Measurements from ENCODE around the gene ARHGAP12. TPM values are rescaled to one million over a fixed set of nuclear protein-coding genes. Genes with fewer than 3 reads are reported as not detected.

Gene ARHGAP12
- total RNA-seq, 1 donor from 2014 or later, result 21.1 TPM

DNA sequence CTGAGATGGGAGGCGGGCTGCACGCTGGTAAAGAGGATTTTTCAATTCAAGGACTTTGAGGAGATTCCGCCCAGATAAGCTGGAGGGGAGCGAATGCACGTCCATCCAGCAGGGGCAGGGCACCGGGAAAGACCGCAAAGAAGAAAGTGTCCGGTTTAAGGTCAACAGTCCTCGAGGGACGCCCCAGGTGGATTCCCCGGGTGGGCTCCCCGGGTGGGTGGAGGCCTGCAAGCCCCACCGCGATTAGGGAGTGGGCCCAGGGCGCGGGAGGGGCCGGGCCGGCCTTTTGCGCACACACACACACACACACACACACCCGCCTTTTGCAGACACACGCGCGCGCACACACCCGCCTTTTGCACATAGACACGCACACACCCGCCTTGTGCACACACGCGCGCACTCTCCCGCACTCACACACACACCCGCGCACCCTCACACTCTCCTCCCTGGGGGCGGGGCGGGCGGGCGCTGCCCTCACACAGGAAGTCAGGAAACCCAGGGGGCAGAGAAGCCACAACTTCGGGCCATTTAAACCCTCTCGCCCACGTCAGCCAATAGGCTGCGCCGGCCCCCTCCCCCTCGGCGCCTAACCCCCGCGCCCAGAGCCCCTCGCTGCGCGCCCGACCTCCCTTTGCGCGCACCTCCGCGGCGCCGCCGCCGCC is 615 bp downstream of the ARHGAP12 start:
- DNase-seq, result peak; percentile 67
- intact Hi-C loops (cut with micrococcal nuclease), result loop anchor here (10.0 kb wide), 1 partner anchor 63 kb away; no protein-coding TSS in a partner anchor
- ATAC-seq, result peak; percentile 32

DNA sequence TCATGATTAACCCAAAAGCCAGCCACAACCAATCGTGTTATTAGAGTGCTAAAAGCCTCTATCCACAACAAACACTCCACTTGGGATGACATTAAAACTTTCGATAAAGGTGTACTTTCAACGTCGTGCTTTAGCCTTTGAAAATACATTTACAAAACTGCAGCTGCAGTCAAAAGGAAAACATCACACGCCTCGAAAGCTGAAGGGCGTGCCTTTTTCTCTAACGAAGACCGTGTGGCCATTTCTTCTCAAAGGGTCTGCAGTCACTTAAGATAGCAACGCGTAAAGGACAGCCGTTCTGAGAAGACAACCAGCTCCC is 1.1 kb downstream of the ARHGAP12 start:
- ATAC-seq (no peak), DNase-seq (no peak)
- intact Hi-C loops (cut with micrococcal nuclease), result loop anchor here (10.0 kb wide), 1 partner anchor 63 kb away; no protein-coding TSS in a partner anchor

DNA sequence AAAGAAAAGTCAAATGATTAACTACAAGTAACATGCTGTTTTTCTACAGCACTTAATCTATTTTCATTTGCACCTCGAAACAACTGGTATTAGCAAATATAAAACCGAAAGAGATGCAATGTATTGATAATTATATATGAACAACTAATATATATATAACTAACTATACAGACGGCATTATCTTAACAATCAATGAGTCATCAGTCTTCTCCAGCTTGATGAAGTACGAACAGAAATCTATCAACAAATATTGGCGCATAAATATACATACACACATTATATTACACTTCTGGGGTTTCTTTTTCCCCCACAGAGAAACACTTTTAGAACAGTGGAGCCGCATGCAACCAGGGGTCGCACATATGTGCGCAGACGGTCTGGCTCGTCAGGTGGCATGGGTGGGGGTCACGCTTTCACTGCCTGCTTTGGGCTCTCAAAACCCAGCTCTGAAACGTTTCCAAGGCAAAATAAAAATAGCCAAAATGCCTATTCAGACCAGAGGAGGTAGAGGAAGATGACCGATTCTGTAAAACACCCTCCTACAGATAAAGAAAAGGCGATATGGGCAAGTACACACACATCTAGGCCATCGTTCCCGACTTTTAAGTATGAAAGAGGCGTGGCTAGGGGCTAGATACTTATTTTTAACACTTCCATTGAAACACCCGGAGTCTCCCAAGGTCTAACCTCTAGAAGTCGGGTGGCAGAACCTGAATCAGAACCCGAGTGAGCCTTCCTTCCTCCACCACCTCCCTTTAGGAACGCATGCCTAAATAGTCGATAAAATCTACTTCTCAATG is 1.7 kb downstream of the ARHGAP12 start:
- no peak for ATAC-seq
- intact Hi-C loops (cut with micrococcal nuclease), result loop anchor here (10.0 kb wide), 1 partner anchor 62 kb away; no protein-coding TSS in a partner anchor

DNA sequence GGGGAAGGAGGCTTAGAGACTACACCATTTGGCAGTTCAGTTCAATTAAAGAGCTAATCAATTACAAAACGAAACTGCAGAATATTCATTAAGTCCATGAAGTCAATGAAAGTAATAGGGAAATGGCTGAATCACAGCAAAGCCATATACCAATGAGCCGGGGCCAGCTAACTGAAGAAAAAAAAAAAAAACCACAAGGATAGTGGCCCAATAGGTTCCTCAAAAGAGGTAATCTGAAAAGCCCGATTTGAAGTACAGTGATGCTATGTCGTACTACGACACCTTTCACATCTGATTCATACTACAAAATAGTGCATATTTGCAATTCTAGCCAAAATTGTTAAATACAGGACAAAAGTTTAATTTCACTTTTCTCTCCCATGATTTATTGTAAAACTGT is 2.5 kb downstream of the ARHGAP12 start:
- ATAC-seq (no peak), DNase-seq (no peak)
- intact Hi-C loops (cut with micrococcal nuclease), result loop anchor here (10.0 kb wide), 1 partner anchor 61 kb away; no protein-coding TSS in a partner anchor

More for the DNA sequence above, 1.7 kb downstream of the ARHGAP12 start:
- DNase-seq, result no peak

DNA sequence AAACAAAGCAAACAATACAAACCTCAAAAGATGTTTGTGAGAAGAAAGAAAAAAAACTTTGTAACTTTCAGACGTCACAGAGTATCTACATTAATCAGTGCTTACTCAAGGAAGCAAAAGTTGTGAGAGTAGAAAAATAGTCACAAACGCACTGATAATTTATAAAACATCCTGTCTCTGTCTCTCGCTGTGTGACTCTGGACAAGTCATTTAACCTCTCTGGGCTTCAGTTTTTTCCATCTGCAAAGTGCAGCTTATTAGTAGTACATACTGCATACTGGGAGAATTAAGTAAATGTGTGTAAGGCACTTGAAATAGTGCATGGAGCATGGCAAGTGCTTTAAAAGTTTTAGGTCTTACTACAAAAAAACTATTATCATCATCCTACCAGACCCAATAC is 3.8 kb downstream of the ARHGAP12 start:
- ATAC-seq (no peak), DNase-seq (no peak)
- intact Hi-C loops (cut with micrococcal nuclease), result loop anchor here (10.0 kb wide), 1 partner anchor 60 kb away; no protein-coding TSS in a partner anchor

DNA sequence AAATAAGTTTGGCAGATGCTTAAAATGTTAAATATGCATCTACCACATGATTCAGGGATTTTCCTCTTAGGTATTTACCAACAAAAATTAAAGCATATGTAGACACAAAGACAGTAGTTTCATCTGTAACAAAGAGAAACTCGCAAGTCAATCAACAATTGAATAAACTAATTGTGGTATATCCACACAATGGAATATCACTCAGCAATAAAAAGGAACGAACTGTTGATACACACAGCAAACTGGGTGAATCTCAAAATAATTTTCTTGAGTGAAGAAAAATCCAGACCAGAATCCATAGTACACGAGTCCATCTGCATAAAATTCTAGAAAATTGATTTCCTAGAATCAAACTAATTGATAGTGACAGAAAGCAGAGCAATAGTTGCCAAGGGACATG is 5.2 kb downstream of the ARHGAP12 start:
- ATAC-seq (no peak), DNase-seq (no peak)
- intact Hi-C loops (cut with micrococcal nuclease), result loop anchor here (10.0 kb wide), 1 partner anchor 59 kb away; no protein-coding TSS in a partner anchor

DNA sequence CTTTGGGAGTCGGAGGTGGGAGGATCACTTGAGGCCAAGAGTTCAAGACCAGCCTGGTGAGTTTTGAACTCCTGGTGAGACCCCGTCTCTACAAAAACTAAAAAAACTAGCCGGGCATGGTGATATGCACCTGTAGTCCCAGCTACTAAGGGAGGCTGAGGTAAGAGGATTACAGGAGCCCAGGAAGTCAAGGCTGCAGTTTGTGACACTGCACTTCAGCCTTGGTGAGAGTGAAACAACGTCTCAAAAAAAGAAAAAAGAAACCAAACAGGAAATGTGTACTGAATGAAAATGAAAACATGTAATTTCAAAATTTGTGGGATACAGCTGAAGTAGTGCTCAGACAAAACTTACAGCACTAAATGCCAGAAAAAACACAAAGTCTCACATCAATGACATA is 7.6 kb downstream of the ARHGAP12 start:
- intact Hi-C loops (cut with micrococcal nuclease), result loop anchor here (10.0 kb wide), 1 partner anchor 56 kb away; no protein-coding TSS in a partner anchor
- ATAC-seq (no peak), DNase-seq (no peak)

DNA sequence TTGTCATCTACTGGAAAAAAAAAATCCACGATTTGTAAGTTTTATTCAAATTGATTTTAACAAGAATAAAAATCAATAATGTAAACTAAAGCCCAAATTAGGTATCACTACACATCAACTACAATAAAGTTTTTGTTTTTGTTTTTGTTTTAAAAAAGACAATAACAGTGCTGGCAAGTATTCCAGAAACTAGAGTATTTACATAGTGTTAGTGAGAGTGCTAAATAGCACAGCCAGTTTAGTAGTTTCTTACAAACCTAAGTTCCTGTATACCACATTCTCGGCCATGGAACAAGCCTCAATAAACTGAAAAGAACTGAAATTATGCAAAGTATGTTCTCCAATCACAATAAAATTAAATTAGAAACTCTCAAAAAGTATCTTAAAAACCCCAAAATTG is 8.1 kb downstream of the ARHGAP12 start:
- intact Hi-C loops (cut with micrococcal nuclease), result loop anchor here (10.0 kb wide), 1 partner anchor 56 kb away; no protein-coding TSS in a partner anchor
- ATAC-seq, result no peak
- DNase-seq, result no peak

DNA sequence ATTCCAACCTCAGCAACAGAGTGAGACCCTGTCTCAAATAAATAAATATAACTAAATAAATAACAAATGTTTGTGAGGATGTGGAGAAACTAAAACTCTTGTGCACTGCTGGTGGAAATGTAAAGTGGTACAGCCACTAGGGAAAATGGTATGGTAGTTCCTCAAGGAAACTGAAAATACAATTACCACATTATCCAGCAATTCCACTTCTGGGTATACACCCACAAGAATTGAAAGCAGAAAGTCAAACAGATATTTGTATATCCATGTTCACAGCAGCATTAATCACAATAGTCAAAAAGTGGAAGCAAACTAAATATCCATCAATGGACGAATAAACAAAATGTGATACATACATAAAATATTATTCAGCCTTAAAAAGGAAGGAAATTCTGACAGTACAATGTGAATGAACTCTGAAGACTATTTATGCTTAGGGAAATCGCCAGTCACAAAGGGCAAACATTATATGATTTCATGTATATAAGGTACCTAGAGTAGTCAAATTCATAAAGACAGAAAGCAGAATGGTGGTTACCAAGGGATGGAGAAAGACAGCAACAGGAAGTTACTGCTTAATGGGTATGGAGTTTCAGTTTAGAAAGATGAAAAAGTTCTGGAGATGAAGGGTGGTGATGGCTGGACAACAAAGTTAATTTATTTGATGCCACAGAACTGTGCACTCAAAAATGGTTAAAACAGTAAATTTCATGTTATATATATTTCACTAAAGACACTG is 9.8 kb downstream of the ARHGAP12 start:
- intact Hi-C loops (cut with micrococcal nuclease), result no loop called here
- no peak for DNase-seq
- ATAC-seq, result no peak

DNA sequence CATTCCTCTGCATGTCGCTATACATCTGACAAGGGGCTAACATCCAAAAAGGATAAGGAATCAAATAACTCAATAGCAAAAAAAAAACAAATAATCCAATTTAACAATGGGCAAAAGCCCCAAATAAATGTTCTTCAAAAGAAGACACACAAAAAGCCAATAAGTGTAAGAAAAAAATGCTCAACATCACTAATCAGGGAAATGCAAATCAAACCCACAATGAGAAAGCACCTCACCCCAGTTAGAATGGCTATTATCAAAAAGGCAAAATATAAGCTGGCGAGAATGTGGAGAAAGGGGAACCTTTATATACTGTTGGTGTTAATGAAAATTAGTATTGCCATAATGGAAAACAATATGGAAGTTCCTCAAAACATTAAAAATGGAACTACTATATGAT is 14.3 kb downstream of the ARHGAP12 start:
- intact Hi-C loops (cut with micrococcal nuclease), result no loop called here
- ATAC-seq (no peak), DNase-seq (no peak)

DNA sequence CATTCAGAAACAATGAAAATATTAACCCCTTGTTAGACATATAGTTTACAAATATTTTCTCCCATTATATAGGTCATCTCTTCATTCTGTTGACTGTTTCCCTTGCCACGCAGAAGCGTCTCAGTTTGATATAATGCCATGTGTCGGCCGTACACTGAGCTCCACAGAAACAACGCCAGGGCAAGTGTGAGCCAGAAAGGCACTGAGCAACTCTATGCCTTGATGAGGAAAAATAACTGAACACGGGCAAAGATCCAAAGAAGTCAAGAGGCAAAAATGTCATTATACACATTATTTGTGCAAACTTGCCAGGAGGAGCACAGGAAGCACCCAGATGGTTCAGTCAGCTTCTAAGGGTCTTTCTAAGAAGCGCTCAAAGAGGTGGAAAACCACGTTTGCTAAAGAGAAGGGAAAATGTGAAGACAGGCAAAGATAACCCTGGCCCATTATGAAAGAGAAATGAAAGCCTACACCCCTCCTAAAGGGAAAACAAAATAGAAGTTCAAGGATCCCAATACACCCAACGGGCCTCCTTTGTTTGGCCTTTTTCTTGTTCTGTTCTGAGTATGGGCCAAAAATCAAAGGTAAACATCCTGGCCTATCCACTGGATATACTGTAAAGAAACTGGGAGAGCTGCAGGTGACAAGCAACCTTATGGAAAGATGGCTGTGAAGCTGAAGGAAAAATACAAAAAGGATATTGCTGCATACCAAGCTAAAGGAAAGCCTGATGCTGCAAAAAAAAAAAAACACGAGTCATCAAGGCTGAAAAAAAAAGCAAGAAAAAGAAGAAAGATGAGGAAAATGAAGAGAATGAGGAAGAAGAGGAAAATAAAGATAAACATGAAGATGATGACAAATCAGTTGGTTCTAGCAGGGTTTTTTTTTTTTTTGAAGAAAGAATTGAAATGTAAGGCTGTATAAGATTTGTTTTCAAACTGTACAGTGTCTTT is 15.5 kb downstream of the ARHGAP12 start:
- intact Hi-C loops (cut with micrococcal nuclease), result no loop called here
- DNase-seq, result peak; percentile 41
- peak; percentile 79 for ATAC-seq

DNA sequence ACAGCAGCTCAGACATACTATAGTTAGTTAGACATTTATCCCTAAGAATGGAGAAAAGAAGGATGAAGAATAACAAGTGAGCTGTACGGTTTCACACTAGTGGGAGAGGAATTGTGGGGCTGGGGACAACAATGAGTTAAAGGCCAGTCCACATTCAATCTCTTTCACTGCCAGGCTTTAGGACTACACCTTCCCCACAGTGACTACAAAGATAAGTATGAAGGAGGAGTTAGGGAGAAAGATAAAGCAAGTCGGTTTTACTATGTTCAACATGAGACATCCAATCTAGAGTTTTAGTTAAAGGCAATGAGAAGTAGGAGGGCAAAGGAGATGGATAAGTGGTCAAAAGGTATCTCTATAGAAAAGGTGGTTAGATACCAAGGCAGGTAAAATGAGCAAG is 16.3 kb downstream of the ARHGAP12 start:
- peak; percentile 36 for ATAC-seq
- DNase-seq, result no peak
- intact Hi-C loops (cut with micrococcal nuclease), result no loop called here

DNA sequence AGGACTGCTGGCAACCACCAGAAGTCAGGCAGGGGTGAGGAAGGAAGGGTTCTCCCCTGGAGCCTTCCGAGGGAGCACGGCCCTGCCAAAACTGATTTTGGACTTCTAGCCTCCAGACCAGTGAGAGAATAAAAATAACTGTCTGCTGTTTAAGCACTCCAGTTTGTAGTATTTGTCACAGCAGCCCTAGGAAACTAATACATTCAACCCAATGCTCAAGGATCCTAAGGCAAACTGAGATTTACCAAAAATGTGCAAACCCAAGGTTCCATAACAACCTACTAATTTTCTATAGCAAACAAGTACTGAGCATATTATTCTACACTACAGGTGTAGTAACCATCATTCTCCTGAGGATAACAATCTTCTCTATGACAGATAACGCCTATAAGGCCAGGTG is 18.6 kb downstream of the ARHGAP12 start:
- intact Hi-C loops (cut with micrococcal nuclease), result no loop called here
- no peak for DNase-seq

DNA sequence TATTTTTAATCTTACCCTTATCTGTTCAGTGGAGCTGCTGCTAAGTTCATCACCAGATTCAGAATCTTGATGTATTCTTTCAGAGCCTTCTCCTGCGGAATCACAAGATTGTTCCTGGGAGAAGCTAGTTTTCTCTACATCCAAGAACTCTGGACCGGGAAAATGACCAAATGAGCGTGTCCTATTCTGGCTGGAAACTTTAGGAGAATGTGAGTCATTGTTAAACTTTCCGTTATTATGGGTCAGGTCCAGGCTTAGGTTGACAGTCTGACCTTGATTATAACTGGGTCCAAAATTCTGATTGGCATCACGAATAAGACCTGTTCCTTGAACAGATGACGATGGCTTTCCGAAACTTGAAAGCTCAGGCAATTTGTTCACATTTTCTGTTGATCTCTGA is 20.5 kb downstream of the ARHGAP12 start:
- intact Hi-C loops (cut with micrococcal nuclease), result no loop called here
- ATAC-seq, result peak; percentile 58

More for the DNA sequence above, 18.6 kb downstream of the ARHGAP12 start:
- ATAC-seq, result no peak

DNA sequence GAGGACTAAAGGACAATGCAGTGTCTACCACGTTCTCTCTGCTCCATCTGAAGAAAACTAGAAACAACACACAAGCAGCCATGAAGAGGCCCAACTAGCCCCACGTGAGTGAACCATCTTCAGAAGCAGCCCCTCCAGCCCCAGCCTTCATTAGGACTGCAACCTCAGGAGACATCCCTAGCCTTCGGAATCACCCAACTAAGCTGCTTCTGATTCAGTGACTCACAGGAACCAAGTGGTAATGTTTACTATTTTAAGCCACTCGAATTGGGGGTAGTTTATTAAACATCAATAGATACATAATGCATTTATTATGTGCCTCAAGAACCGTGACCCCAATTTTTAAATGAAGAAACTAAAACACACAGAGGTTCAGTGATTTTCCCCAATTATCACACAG is 22.6 kb downstream of the ARHGAP12 start:
- ATAC-seq (no peak), DNase-seq (no peak)
- intact Hi-C loops (cut with micrococcal nuclease), result no loop called here

More for the DNA sequence above, 20.5 kb downstream of the ARHGAP12 start:
- no peak for DNase-seq

DNA sequence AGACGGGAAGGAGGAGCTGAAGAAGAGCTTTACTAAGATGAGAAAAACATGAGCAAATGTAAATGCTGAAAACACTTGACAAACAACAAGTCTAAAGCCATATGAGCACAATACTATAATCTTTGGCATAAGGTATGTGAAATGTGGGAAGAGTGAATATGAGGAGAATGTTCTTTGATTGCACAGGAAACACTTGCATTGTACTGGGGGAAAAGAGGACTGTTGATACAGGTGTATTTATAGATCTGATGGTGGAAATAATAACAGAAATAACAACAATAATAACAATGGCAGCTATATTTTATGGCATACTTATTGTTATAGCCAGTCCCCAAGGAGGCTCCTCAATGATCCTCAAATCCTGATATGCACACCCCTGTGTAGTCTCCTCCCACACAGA is 23.0 kb downstream of the ARHGAP12 start:
- intact Hi-C loops (cut with micrococcal nuclease), result no loop called here
- DNase-seq (no peak), ATAC-seq (no peak)

DNA sequence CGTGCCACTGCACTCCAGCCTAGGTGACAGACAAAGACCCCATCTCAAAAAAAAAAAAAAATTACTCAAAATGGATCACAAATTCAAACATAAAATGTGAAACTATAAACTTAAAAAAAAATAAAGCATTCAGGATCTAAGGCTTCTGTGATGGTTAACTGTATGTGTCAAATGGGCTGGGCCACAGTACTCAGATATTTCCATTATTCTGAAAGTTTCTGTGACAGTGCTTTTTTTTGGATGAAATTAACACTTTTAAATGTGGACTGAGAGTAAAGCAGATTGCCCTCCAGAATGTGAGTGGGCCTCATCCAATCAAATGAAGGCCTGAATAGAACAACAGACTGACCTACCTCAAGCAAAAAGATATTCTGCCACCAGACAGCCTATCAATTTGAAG is 26.0 kb downstream of the ARHGAP12 start:
- no peak for DNase-seq
- intact Hi-C loops (cut with micrococcal nuclease), result no loop called here
- ATAC-seq, result no peak

DNA sequence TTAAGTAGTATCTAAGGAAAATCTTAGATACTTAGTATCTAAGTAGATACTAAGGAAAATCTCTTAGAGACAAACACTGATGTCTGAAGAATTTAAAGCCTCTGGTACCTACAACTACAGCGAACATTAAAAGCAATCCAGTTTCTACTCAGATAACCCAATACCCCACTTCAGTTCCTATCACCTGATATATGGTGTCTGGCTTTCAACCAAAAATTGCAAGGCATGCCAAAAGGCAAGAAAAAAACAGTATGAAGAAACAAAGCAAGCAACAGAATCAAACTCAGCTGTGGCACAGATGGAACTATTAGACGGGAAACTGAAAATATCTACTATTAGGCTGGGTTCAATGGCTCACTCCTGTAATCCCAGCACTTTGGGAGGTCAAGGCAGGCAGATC is 31.1 kb downstream of the ARHGAP12 start:
- DNase-seq (no peak), ATAC-seq (no peak)
- intact Hi-C loops (cut with micrococcal nuclease), result no loop called here

DNA sequence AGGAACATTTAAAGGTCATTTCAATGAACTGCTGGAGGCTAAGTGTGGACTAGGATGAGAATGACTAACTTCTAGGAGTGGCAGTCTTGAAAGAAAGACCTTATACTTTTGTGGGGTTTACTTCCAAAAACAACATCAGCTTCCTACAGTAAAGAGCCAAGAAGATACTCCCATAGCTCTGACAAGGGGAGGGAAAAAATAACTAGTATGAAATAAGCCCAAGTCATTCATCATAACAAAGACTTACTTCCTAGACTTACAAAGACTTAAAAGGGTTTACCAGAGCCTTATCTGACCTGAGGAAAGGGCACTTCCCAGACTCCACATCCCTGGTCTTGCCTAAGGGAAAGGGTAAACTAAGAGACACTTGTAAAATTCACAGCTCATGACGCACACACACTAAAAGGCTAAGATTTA is 31.7 kb downstream of the ARHGAP12 start:
- intact Hi-C loops (cut with micrococcal nuclease), result no loop called here
- peak; percentile 88 for ATAC-seq
- DNase-seq, result no peak

All from left ventricle myocardium superior (tissue), 1 donor.